HFF-Myc (cell line): ENCODE results near the gene ZSCAN1.

Experiments
- DNase-seq: peaks from one replicate; pipeline ENCODE4 v3.0.0-alpha.2; 2011; ENCODE audit warnings: low read depth; ENCODE audit errors: extremely low read depth
- H3K4me3 ChIP-seq: replicated peaks from 2 replicates; pipeline ENCODE4 v1.5.1; 2011; ENCODE audit warnings: low read depth, mild to moderate bottlenecking, control low read depth, low read length
- TF ChIP-seq, protein P1 (sequence below): IDR thresholded peaks from 2 replicates; pipeline ENCODE4 v1.5.1; 2012; ENCODE audit warnings: mild to moderate bottlenecking, low read depth, low read length, control low read depth; ENCODE audit errors: missing control alignments

The ZSCAN1 gene

DNA sequence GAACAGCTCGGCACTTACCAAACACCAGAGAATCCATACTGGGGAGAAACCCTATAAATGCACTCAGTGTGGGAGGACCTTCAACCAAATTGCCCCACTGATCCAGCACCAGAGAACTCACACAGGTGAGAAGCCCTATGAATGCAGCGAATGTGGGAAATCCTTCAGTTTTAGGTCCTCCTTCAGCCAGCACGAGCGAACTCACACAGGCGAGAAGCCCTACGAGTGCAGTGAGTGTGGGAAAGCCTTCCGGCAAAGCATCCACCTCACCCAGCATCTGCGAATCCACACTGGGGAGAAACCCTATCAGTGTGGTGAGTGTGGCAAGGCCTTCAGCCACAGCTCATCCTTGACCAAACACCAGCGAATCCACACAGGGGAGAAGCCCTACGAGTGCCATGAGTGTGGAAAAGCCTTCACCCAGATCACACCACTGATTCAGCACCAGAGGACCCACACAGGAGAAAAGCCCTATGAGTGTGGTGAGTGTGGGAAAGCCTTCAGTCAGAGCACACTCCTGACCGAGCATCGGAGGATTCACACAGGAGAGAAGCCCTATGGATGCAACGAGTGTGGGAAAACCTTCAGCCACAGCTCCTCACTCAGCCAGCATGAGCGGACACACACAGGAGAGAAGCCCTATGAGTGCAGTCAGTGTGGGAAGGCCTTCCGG lies 33.6 kb downstream of the ZSCAN1 start:
- no peak for DNase-seq
- TF ChIP-seq, protein P1, sequence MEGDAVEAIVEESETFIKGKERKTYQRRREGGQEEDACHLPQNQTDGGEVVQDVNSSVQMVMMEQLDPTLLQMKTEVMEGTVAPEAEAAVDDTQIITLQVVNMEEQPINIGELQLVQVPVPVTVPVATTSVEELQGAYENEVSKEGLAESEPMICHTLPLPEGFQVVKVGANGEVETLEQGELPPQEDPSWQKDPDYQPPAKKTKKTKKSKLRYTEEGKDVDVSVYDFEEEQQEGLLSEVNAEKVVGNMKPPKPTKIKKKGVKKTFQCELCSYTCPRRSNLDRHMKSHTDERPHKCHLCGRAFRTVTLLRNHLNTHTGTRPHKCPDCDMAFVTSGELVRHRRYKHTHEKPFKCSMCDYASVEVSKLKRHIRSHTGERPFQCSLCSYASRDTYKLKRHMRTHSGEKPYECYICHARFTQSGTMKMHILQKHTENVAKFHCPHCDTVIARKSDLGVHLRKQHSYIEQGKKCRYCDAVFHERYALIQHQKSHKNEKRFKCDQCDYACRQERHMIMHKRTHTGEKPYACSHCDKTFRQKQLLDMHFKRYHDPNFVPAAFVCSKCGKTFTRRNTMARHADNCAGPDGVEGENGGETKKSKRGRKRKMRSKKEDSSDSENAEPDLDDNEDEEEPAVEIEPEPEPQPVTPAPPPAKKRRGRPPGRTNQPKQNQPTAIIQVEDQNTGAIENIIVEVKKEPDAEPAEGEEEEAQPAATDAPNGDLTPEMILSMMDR: no peak
- no peak overlapping the region for H3K4me3 ChIP-seq

DNA sequence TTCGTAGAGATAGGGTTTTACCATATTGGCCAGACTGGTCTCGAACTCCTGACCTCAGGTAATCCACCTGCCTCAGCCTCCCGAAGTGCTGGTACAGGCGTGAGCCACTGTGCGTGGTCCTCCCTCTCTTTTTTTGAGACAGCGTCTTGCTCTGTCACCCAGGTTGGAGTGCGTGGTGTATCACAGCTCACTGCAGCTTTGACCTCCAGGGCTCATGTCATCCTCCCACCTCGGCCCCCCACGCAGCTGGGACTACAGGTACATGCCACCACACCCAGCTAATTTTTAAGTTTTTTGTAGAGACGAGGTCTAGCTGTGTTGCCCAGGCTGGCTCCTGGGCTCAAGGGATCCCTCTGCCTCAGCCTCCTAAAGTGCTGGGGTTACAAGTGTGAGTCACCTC lies 46.0 kb downstream of the ZSCAN1 start:
- TF ChIP-seq, protein P1: no peak
- DNase-seq: no peak
- no peak overlapping the region for H3K4me3 ChIP-seq

GRCh38 chr19:58083021-58083420 lies 49.2 kb downstream of the ZSCAN1 start:
- H3K4me3 ChIP-seq: no peak overlapping the region
- no peak for DNase-seq
- TF ChIP-seq, protein P1: no peak

DNA sequence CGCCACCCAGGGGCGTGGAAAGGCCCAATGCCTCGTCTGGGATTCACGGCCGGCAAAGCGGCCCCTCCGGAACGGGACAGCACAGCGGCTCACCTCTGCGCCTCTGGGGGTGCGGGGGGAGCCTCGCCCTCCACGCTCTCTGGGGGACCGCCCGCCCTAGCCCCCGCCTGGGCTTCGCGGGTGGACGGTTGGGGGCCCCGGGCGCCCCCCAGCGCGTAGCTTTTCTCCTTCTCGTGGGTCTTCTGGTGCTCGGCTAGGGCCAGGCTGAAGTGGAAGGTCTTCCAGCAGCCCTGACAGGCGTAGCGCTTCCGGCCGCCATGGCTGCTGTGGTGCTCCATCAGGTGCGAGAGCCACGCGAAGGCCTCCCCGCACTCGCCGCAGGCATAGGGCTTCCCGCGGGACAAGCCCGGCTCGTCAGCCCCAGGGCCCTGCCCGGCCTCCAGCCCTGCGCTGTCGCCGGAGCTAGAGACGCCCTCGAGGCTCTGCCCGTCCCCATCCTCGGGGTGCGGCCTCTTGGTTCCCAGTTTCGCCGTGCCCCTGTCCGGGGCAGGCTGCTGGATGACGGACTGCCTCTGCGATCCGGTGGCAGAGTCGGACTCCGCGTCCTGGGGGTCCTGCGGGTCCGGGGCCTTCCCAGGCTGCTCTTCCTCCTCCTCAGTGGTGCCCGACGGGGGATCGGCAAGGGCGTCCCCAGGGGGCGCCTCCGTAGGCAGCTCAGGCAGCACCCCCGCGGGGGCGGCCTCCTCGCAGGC lies 50.9 kb downstream of the ZSCAN1 start:
- no peak for DNase-seq
- TF ChIP-seq, protein P1: no peak

DNA sequence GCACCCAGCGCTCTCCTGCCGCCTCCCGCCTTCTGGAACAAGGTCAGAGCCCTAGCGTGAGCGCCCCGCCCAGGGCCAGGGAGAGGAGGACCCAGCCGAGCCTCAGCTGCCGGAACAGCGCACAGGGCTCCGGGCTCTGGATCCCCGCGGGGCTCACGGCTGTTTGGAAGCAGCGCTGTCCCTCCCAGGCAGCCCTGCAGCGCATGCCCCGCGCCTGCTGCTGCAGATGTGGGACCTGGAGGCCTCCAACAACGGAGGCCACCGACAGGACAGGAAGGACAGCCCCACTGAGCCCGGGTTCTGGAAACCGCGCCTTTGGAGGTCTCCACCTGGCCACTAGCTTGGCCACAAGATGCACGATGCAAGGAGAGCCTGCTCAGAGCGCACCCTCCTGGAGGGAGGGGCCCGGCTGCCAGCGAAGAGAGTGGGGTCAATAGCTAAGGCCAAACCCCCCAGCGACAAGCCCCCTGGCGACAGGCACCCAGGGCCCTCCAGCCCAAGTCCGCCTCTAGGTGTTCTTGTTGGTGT lies 51.6 kb downstream of the ZSCAN1 start:
- TF ChIP-seq, protein P1: no peak
- no peak for DNase-seq
- H3K4me3 ChIP-seq: no peak overlapping the region

More for the DNA sequence above, 50.9 kb downstream of the ZSCAN1 start:
- no peak overlapping the region for H3K4me3 ChIP-seq

GRCh38 chr19:58086825-58087710 lies 53.2 kb downstream of the ZSCAN1 start:
- no peak overlapping the region for H3K4me3 ChIP-seq
- TF ChIP-seq, protein P1: no peak
- no peak for DNase-seq
